Left lung (tissue), 10 donors: ENCODE data around the gene PLD4. TPM values are rescaled to one million over a fixed set of nuclear protein-coding genes. Genes with fewer than 3 reads are reported as not detected.

ENCODE experiments used
- ATAC-seq: fragments of 200-7000 bp; cut with Tn5 transposase; one replicate; pipeline ENCODE4 v1.9.1; 2020; ENCODE audit warnings: moderate library complexity
- DNase-seq, 4 donors: peaks; one replicate each; pipeline ENCODE4 v3.0.0-alpha.2; 2013 to 2020
- H3K27ac ChIP-seq, 2 donors: fragments of 200-600 bp; sonication (generic) in 1 of 2; one replicate each; pipeline versions ENCODE4 v1.5.0 to v1.8.0; 2020 to 2021
- H3K27me3 ChIP-seq, 2 donors: fragments of 200-600 bp; sonication (generic) in 1 of 2; one replicate each; pipeline versions ENCODE4 v1.5.0 to v1.8.0; 2020 to 2021
- H3K36me3 ChIP-seq, 2 donors: fragments of 200-600 bp; sonication (generic) in 1 of 2; one replicate each; pipeline versions ENCODE4 v1.5.0 to v1.8.0; 2020 to 2021
- H3K4me1 ChIP-seq, 2 donors: fragments of 200-600 bp; one replicate each; pipeline ENCODE4 v1.8.0; 2021
- H3K4me3 ChIP-seq, 2 donors: fragments of 200-600 bp; sonication (generic) in 1 of 2; one replicate each; pipeline versions ENCODE4 v1.5.0 to v1.8.0; 2020 to 2021; ENCODE audit warnings: mild to moderate bottlenecking in 1 of 2
- H3K9me3 ChIP-seq, 2 donors: fragments of 200-600 bp; sonication (generic) in 1 of 2; one replicate each; pipeline versions ENCODE4 v1.5.0 to v1.8.0; 2020 to 2021
- intact Hi-C, 2 donors: fragments of 100-400 bp; cut with DNase I; formaldehyde crosslinking; loops; one replicate each; pipeline versions ENCODE4 v1.11.2 to v1.14.2; 2022
- polyA plus RNA-seq, 6 donors: library from polyadenylated mRNA; unstranded; fragments of 120-200 nt; gene quantifications; one replicate each; pipeline ENCODE4 v1.2.1, GENCODE V29; 2013; ENCODE audit not compliant: insufficient read length in 6 of 6
- total RNA-seq, 2 donors: library from RNA; stranded (reverse); fragmentation: NEBNext Ultra II Directional; extraction: Animal tissue kit (Norgen Biotek cat#: 25700); gene quantifications; one replicate each; pipeline ENCODE4 v1.2.1, GENCODE V29; 2021
- TF ChIP-seq, protein P1 (sequence below), 2 donors: fragments of 200-600 bp; sonication (generic) in 1 of 2; IDR thresholded peaks; one replicate each; pipeline versions ENCODE4 v1.5.0 to v1.8.0; 2021; ENCODE audit warnings: antibody characterized with exemption in 2 of 2
- donor health status: DM: no; HTN: yes; CAD: no.
- donor health status: DM: no; HTN: no; CAD: no.

The PLD4 gene
- total and polyA plus RNA-seq, 8 donors, result 0.76 to 8.0 (median 4.7) TPM

DNA sequence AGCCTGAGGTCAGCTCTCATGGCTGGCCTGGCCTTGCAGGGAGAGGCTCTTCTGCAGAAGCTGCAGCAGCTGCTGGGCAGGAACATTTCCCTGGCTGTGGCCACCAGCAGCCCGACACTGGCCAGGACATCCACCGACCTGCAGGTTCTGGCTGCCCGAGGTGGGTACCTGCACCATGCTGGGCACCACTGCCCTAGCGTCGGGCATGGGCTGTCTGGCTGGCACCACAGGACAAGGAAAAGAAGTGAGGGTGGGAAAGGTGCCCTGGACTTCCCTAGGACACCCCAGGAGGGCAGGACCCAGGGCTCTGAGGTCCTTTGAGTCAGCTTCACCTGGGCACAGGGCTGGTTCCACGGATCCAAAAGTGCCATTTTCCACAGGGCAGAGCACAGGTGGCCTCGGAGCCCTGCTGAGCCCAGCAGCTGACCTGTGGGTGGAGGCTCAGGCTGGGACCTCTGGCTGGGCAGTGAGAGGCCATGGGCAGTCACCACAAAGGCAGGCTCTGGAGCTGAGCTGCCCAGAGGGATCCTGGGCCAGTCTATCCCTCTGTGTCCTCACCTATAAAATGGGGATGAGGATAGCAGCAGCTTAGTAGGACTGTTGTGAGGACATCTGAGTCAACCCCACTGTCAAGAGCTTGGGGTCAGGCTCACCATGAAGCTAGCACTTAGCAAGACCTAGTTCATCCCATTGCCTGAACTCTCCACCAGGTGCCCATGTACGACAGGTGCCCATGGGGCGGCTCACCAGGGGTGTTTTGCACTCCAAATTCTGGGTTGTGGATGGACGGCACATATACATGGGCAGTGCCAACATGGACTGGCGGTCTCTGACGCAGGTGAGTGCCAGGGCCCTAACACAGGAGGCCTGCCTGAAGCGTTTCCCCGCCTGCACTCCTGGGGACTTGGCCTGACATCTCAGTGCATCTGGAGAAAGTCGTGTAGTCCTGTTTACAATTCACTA is 4.9 kb downstream of the PLD4 start:
- peaks cover 0 to under 1% of the 10 kb centered on the region in 2 donors for H3K9me3 ChIP-seq
- H3K4me3 ChIP-seq, result no peak overlapping the region
- no peak overlapping the region for H3K27ac ChIP-seq
- ATAC-seq (no peak), DNase-seq (peak in 2 of 4 donors; percentile 27 to 67)
- H3K4me1 ChIP-seq, result peaks cover 8 to 21% of the 10 kb centered on the region in 2 donors
- H3K27me3 ChIP-seq, result peaks cover 4 to 51% of the 10 kb centered on the region in 2 donors
- intact Hi-C loops, result no loop called here
- no peaks in the 10 kb centered on the region for H3K36me3 ChIP-seq
- TF ChIP-seq, protein P1, sequence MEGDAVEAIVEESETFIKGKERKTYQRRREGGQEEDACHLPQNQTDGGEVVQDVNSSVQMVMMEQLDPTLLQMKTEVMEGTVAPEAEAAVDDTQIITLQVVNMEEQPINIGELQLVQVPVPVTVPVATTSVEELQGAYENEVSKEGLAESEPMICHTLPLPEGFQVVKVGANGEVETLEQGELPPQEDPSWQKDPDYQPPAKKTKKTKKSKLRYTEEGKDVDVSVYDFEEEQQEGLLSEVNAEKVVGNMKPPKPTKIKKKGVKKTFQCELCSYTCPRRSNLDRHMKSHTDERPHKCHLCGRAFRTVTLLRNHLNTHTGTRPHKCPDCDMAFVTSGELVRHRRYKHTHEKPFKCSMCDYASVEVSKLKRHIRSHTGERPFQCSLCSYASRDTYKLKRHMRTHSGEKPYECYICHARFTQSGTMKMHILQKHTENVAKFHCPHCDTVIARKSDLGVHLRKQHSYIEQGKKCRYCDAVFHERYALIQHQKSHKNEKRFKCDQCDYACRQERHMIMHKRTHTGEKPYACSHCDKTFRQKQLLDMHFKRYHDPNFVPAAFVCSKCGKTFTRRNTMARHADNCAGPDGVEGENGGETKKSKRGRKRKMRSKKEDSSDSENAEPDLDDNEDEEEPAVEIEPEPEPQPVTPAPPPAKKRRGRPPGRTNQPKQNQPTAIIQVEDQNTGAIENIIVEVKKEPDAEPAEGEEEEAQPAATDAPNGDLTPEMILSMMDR (IDR thresholded peaks at IDR 0.05), result no peak

DNA sequence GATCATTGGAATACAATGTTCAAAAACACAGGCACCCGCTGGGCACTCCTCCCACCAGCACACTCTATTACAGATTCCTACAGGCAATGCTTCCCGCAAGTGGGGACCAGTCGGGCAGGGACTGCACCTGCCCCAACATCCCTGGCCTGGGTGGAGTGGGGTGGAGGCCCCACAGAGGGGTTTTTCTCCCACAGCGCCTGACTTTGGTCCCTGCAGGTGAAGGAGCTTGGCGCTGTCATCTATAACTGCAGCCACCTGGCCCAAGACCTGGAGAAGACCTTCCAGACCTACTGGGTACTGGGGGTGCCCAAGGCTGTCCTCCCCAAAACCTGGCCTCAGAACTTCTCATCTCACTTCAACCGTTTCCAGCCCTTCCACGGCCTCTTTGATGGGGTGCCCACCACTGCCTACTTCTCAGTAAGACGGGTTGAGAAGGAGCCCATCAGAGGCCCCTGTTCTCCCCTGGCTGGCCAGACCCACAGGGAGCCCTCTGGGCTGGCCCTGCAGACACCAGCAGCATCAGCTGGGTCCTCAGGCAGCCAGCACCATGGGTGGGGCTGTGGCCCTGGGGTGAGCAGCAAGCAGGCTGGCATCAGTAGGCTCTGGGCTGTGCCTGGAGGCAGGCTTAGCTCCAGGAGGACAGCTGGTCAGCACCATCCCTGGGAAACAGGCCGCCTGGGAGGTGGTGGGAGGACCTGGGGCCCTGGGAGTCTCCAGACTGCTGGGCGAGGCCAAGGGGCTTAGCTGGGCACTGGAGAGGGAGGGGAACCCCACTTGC is 6.0 kb downstream of the PLD4 start:
- no peaks in the 10 kb centered on the region for H3K9me3 ChIP-seq
- TF ChIP-seq, protein P1 (IDR thresholded peaks at IDR 0.05), result no peak
- no peaks in the 10 kb centered on the region for H3K36me3 ChIP-seq
- H3K4me1 ChIP-seq, result peaks cover 8 to 16% of the 10 kb centered on the region in 2 donors
- H3K27ac ChIP-seq, result no peak overlapping the region
- intact Hi-C loops, result no loop called here
- H3K27me3 ChIP-seq, result peaks cover 4 to 61% of the 10 kb centered on the region in 2 donors
- H3K4me3 ChIP-seq, result no peak overlapping the region
- no peak for ATAC-seq
- peak in 2 of 4 donors; percentile 31 to 69 for DNase-seq

DNA sequence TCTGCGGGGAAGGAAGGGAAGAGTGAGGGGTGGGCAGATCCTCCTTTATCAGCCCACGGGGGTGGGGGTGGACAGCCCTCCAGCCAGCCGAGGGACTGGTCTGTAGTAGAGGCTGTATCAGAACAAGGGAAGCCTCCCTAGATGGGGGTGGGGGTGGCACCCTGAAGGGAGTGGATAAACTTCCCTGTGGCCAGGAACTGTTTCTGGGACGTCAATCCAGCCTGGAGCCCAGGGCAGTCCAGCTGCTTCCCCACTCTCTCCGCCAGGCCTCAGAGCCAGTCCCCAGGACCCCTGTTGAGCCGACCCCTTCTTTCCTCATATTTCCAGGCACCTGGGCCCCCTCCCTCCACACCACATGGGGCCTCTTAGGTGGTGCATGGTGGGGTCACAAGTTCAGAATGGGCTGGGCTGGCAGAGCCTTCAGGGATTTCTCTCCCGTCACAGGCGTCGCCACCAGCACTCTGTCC is 6.7 kb downstream of the PLD4 start:
- TF ChIP-seq, protein P1 (IDR thresholded peaks at IDR 0.05), result no peak
- H3K27ac ChIP-seq, result no peak overlapping the region
- intact Hi-C loops, result no loop called here
- H3K9me3 ChIP-seq, result no peaks in the 10 kb centered on the region
- H3K36me3 ChIP-seq, result no peaks in the 10 kb centered on the region
- peaks cover 8 to 16% of the 10 kb centered on the region in 2 donors for H3K4me1 ChIP-seq
- H3K27me3 ChIP-seq, result peaks cover 4 to 62% of the 10 kb centered on the region in 2 donors
- H3K4me3 ChIP-seq, result no peak overlapping the region
- DNase-seq (no peak), ATAC-seq (no peak)

DNA sequence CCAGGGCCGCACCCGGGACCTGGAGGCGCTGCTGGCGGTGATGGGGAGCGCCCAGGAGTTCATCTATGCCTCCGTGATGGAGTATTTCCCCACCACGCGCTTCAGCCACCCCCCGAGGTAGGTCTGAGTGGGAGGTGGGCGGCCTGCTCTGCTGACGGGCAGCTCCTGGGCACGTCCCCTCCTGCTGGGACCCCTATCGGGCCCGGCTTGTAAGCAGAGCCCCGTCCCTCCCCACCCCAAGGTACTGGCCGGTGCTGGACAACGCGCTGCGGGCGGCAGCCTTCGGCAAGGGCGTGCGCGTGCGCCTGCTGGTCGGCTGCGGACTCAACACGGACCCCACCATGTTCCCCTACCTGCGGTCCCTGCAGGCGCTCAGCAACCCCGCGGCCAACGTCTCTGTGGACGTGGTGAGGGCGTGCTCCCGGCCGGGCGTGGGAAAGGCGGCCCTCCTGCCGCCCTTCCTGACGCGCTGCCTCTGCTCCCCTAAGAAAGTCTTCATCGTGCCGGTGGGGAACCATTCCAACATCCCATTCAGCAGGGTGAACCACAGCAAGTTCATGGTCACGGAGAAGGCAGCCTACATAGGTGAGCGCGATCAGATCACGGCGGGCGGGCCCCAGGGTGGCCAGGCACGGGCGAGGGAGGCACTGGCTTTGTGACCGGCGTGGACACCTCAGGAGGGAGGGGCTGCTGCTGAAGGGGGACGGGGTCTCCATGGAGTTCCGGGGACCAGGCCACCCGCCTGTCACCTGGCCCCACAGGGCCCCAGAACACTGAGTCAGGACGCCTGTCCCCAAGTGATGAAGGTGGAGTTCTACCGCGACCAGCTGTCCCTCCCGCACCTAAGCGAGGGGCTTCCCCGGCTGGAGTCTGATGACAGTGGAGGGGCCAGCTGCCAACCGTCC is 7.3 kb downstream of the PLD4 start:
- intact Hi-C loops, result no loop called here
- ATAC-seq (no peak), DNase-seq (peak in 3 of 4 donors; percentile 19 to 72 (median 30))
- H3K4me1 ChIP-seq, result peaks cover 8 to 15% of the 10 kb centered on the region in 2 donors
- no peak overlapping the region for H3K27ac ChIP-seq
- peak overlapping the region; percentile 38 to 48 for H3K4me3 ChIP-seq
- TF ChIP-seq, protein P1 (IDR thresholded peaks at IDR 0.05), result no peak
- H3K9me3 ChIP-seq, result no peaks in the 10 kb centered on the region
- H3K36me3 ChIP-seq, result no peaks in the 10 kb centered on the region
- H3K27me3 ChIP-seq, result peaks cover 4 to 62% of the 10 kb centered on the region in 2 donors
